Neural cell (in vitro differentiated cells): ENCODE data around the gene HSDL2.
"Not testable (repeated sequence)": the region's sequence is repeated elsewhere in the genome, so short reads cannot be mapped to it uniquely, and the experiment has no call there.

ENCODE experiments used
- EP300 ChIP-seq: fragments of 450-650 bp; conservative IDR thresholded peaks from 2 replicates; pipeline ENCODE4 v1.6.1; 2014; ENCODE audit warnings: antibody characterized with exemption, mild to moderate bottlenecking, moderate library complexity; ENCODE audit not compliant: poor library complexity, severe bottlenecking
- EZH2 ChIP-seq: fragments of 200-600, 300-800 bp; shearing (Covaris generic), sonication (generic); IDR thresholded peaks from 2 replicates; pipeline ENCODE4 v1.6.1; 2014; ENCODE audit warnings: antibody characterized with exemption, low read length, borderline replicate concordance, mild to moderate bottlenecking; ENCODE audit not compliant: insufficient read depth, poor library complexity, severe bottlenecking
- MXI1 ChIP-seq: fragments of 450-650 bp; conservative IDR thresholded peaks from 2 replicates; pipeline ENCODE4 v1.6.1; 2014; ENCODE audit warnings: antibody characterized with exemption, mild to moderate bottlenecking; ENCODE audit not compliant: poor library complexity, severe bottlenecking
- POLR2AphosphoS5 ChIP-seq: IDR thresholded peaks from 2 replicates; pipeline ENCODE4 v1.6.1; 2012
- RAD21 ChIP-seq: fragments of 450-650 bp; conservative IDR thresholded peaks from 2 replicates; pipeline ENCODE4 v1.6.1; 2014; ENCODE audit warnings: antibody characterized with exemption, mild to moderate bottlenecking, moderate library complexity
- REST ChIP-seq: IDR thresholded peaks from 2 replicates; pipeline ENCODE4 v1.6.1; 2012; ENCODE audit warnings: borderline replicate concordance
- SMC3 ChIP-seq: fragments of 450-650 bp; conservative IDR thresholded peaks from 2 replicates; pipeline ENCODE4 v1.6.1; 2014; ENCODE audit warnings: antibody characterized with exemption, mild to moderate bottlenecking, moderate library complexity; ENCODE audit not compliant: poor library complexity
- TAF1 ChIP-seq: IDR thresholded peaks from 2 replicates; pipeline ENCODE4 v1.6.1; 2012; ENCODE audit warnings: low read depth
- TF ChIP-seq, protein P1 (sequence below): fragments of 450-650 bp; IDR thresholded peaks from 2 replicates; pipeline ENCODE4 v1.5.1; 2014; ENCODE audit warnings: antibody characterized with exemption, mild to moderate bottlenecking, moderate library complexity; ENCODE audit not compliant: poor library complexity, severe bottlenecking

DNA sequence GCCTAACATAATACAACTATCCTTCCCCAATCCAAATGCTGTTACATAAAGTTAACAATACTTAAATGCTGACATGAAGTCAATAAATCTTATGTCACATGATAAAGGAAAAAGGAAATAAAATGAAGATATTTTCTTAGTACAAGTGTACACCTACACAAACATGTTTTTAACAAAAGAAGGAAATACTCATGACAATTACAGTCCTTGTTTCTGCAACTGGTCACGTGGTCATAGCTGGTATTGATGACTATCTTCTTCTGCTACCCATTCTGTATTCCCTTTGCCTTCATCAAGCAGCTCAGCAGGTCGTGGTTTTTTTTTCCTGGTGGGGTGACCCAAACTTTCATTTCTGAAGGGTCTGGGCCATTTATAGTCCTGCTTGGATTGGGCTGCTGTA, 6.2 kb upstream of the HSDL2 start:
- TF ChIP-seq, protein P1, sequence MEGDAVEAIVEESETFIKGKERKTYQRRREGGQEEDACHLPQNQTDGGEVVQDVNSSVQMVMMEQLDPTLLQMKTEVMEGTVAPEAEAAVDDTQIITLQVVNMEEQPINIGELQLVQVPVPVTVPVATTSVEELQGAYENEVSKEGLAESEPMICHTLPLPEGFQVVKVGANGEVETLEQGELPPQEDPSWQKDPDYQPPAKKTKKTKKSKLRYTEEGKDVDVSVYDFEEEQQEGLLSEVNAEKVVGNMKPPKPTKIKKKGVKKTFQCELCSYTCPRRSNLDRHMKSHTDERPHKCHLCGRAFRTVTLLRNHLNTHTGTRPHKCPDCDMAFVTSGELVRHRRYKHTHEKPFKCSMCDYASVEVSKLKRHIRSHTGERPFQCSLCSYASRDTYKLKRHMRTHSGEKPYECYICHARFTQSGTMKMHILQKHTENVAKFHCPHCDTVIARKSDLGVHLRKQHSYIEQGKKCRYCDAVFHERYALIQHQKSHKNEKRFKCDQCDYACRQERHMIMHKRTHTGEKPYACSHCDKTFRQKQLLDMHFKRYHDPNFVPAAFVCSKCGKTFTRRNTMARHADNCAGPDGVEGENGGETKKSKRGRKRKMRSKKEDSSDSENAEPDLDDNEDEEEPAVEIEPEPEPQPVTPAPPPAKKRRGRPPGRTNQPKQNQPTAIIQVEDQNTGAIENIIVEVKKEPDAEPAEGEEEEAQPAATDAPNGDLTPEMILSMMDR, result not testable (repeated sequence)
- TF ChIP-seq REST, EZH2, TAF1, EP300, POLR2AphosphoS5, RAD21, SMC3, MXI1: not testable (repeated sequence)
